Erythroblast (primary cell): ENCODE measurements around the gene CCNQ.

ENCODE experiments used
- GATA1 ChIP-seq: IDR thresholded peaks from 2 replicates; pipeline ENCODE4 v1.6.1; 2011; ENCODE audit warnings: low read depth, mild to moderate bottlenecking, control low read depth, low read length, moderate library complexity
- POLR2A ChIP-seq: IDR thresholded peaks from 2 replicates; pipeline ENCODE4 v1.6.1; 2011; ENCODE audit warnings: mild to moderate bottlenecking, low read length

GRCh38 chrX:153585827-153586226 lies 13.1 kb downstream of the CCNQ start:
- TF ChIP-seq POLR2A (no peak), GATA1 (no peak)
